ENCODE data around the gene ERLEC1.

ERLEC1 gene

DNA sequence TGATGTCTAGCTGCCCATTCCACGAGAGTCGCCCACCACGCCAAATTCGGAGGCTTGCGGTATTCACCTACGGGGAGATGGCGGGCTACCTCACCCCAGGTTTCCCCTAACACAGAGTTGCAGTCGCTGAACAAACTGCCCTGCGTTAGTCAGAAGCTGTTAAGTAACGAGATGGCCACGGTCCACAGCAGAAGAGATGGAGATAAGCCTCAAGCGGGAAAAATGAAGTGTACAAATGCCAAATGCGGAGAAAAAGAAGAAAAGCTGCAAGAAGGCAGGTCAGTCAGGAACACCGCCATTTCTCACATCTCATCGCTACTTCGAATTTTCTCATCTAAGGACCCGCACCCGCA is 516 bp upstream of the ERLEC1 start (continued):
- TF ChIP-seq, protein P1, sequence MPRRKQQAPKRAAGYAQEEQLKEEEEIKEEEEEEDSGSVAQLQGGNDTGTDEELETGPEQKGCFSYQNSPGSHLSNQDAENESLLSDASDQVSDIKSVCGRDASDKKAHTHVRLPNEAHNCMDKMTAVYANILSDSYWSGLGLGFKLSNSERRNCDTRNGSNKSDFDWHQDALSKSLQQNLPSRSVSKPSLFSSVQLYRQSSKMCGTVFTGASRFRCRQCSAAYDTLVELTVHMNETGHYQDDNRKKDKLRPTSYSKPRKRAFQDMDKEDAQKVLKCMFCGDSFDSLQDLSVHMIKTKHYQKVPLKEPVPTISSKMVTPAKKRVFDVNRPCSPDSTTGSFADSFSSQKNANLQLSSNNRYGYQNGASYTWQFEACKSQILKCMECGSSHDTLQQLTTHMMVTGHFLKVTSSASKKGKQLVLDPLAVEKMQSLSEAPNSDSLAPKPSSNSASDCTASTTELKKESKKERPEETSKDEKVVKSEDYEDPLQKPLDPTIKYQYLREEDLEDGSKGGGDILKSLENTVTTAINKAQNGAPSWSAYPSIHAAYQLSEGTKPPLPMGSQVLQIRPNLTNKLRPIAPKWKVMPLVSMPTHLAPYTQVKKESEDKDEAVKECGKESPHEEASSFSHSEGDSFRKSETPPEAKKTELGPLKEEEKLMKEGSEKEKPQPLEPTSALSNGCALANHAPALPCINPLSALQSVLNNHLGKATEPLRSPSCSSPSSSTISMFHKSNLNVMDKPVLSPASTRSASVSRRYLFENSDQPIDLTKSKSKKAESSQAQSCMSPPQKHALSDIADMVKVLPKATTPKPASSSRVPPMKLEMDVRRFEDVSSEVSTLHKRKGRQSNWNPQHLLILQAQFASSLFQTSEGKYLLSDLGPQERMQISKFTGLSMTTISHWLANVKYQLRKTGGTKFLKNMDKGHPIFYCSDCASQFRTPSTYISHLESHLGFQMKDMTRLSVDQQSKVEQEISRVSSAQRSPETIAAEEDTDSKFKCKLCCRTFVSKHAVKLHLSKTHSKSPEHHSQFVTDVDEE (CRISPR knock-in tag; IDR thresholded peaks at IDR 0.05): no peak

DNA sequence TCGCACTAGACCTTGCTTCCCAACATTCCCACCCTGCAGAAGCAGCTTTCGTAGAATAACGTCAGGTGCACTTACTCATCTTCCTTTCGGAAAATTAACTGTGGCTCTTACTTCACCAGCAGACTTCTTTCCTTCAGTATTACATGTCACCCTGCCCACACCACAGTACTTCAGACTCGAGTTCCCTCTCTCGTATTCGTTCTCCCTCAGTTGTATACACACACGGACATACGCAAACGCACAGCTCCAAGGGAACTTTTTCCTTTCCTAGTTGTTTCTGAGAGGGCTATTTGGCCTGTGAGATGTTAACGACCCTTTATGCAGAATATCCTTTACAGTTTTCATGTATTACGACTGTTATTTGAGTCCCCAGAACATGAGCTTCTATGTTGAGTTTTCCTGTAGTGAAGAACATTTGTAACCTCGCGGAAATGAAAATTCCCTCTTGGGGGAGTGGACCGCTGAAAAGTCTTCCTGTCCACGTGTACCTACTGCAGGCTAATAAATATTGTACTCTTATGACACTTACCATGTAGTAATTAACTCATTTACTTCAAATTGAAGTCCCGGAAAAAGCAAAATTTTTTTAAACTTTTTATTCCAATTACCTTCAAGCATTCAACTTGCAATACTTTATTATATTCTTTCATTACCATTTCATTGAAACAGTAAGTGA is 908 bp downstream of the ERLEC1 start:
- ATAC-seq: peak; percentile 37
- TF ChIP-seq SNAI2 (CRISPR knock-in tag; IDR thresholded peaks at IDR 0.05) (no peak), ZNF565 (CRISPR knock-in tag; conservative IDR thresholded peaks at IDR 0.05; ENCODE audit: low read depth) (no peak), ARNTL (CRISPR knock-in tag; IDR thresholded peaks at IDR 0.05; ENCODE audit: borderline replicate concordance, low read depth) (no peak), CSDC2 (CRISPR knock-in tag; IDR thresholded peaks at IDR 0.05) (no peak), TOX (CRISPR knock-in tag; IDR thresholded peaks at IDR 0.05; ENCODE audit: borderline replicate concordance) (no peak), RARB (CRISPR knock-in tag; IDR thresholded peaks at IDR 0.05) (no peak), ZFP30 (CRISPR knock-in tag; IDR thresholded peaks at IDR 0.05) (no peak), ISL1 (CRISPR knock-in tag; IDR thresholded peaks at IDR 0.05) (no peak), TCF4 (CRISPR knock-in tag; IDR thresholded peaks at IDR 0.05; ENCODE audit: borderline replicate concordance) (no peak)
- TF ChIP-seq, protein P2, sequence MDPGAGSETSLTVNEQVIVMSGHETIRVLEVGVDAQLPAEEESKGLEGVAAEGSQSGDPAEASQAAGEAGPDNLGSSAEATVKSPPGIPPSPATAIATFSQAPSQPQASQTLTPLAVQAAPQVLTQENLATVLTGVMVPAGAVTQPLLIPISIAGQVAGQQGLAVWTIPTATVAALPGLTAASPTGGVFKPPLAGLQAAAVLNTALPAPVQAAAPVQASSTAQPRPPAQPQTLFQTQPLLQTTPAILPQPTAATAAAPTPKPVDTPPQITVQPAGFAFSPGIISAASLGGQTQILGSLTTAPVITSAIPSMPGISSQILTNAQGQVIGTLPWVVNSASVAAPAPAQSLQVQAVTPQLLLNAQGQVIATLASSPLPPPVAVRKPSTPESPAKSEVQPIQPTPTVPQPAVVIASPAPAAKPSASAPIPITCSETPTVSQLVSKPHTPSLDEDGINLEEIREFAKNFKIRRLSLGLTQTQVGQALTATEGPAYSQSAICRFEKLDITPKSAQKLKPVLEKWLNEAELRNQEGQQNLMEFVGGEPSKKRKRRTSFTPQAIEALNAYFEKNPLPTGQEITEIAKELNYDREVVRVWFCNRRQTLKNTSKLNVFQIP (CRISPR knock-in tag; IDR thresholded peaks at IDR 0.05; ENCODE audit: borderline replicate concordance, low read depth): no peak

DNA sequence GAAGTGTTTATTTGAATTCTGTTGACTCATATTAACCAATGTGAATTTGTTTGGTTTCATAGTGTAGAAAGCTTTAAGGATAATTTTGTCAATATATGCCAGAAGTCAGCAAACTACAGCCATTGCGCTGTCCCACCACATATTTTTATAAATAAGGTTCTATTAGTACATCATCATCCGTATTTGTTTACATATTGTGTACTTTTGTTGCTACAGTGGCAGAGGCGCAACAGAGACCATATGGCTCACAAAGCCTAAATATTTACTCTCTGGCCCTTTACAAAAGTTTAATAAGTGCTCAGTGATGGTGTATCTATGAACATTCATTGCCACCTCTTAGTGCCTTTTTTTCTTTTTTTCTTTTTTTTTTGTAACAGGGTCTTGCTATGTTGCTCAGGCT is 6.4 kb downstream of the ERLEC1 start:
- no peak for ATAC-seq
- TF ChIP-seq GLIS3 (CRISPR knock-in tag; IDR thresholded peaks at IDR 0.05): no peak
- no peak for TF ChIP-seq SNAI2 (CRISPR knock-in tag; IDR thresholded peaks at IDR 0.05)
- TF ChIP-seq, protein P3, sequence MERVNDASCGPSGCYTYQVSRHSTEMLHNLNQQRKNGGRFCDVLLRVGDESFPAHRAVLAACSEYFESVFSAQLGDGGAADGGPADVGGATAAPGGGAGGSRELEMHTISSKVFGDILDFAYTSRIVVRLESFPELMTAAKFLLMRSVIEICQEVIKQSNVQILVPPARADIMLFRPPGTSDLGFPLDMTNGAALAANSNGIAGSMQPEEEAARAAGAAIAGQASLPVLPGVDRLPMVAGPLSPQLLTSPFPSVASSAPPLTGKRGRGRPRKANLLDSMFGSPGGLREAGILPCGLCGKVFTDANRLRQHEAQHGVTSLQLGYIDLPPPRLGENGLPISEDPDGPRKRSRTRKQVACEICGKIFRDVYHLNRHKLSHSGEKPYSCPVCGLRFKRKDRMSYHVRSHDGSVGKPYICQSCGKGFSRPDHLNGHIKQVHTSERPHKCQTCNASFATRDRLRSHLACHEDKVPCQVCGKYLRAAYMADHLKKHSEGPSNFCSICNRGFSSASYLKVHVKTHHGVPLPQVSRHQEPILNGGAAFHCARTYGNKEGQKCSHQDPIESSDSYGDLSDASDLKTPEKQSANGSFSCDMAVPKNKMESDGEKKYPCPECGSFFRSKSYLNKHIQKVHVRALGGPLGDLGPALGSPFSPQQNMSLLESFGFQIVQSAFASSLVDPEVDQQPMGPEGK (CRISPR knock-in tag; IDR thresholded peaks at IDR 0.05; ENCODE audit: borderline replicate concordance): no peak
- TF ChIP-seq ZC3H10 (CRISPR knock-in tag; IDR thresholded peaks at IDR 0.05): no peak
- TF ChIP-seq ZNF8 (CRISPR knock-in tag; IDR thresholded peaks at IDR 0.05): no peak
- TF ChIP-seq, protein P1 (CRISPR knock-in tag; IDR thresholded peaks at IDR 0.05): no peak
- no peak for TF ChIP-seq ZNF565 (CRISPR knock-in tag; conservative IDR thresholded peaks at IDR 0.05; ENCODE audit: low read depth)
- no peak for TF ChIP-seq TCF4 (CRISPR knock-in tag; IDR thresholded peaks at IDR 0.05; ENCODE audit: borderline replicate concordance)
- TF ChIP-seq ZNF70 (CRISPR knock-in tag; IDR thresholded peaks at IDR 0.05): no peak
- no peak for TF ChIP-seq BACH2 (CRISPR knock-in tag; IDR thresholded peaks at IDR 0.05; ENCODE audit: borderline replicate concordance)
- TF ChIP-seq RARB (CRISPR knock-in tag; IDR thresholded peaks at IDR 0.05): no peak
- TF ChIP-seq OSR1 (CRISPR knock-in tag; IDR thresholded peaks at IDR 0.05): no peak
- TF ChIP-seq CSDC2 (CRISPR knock-in tag; IDR thresholded peaks at IDR 0.05): no peak
- TF ChIP-seq, protein P2 (CRISPR knock-in tag; IDR thresholded peaks at IDR 0.05; ENCODE audit: borderline replicate concordance, low read depth): no peak
